PC-3 (cell line): ENCODE results near the gene MYO7A. TPM values are rescaled to one million over a fixed set of nuclear protein-coding genes. Genes with fewer than 3 reads are reported as not detected.

Experiments used
- ATAC-seq: fragments of 200-7000 bp; cut with Tn5 transposase; 2 replicates; pipeline ENCODE4 v1.9.1; 2020; ENCODE audit warnings: mild to moderate bottlenecking, moderate library complexity
- BruUV-seq: library from RNA; stranded (reverse); fragments of 400-500 nt; replicated peaks from 2 replicates; lab custom pipeline; 2021; lab: Mats Ljungman, UMichigan
- CTCF ChIA-PET: fragments of 300-600 bp; sonication (Branson Sonifier 250); formaldehyde crosslinking; loops from one replicate; lab custom pipeline; 2022; ENCODE audit warnings: antibody characterized with exemption; lab: Charles Lee
- POLR2A ChIA-PET: fragments of 300-600 bp; sonication (Branson Sonifier 250); formaldehyde crosslinking; loops from one replicate; lab custom pipeline; 2022; ENCODE audit warnings: antibody characterized with exemption; ENCODE audit not compliant: unreplicated experiment; lab: Charles Lee
- DNase-seq: peaks from one replicate; pipeline ENCODE4 v3.0.0-alpha.2; 2015
- H2AFZ ChIP-seq: fragments of 300-600 bp; sonication (generic); 2 replicates; pipeline ENCODE4 v1.6.0; 2016; ENCODE audit warnings: antibody characterized with exemption, low read length
- H3F3A ChIP-seq: fragments of 300-600 bp; sonication (generic); one replicate; pipeline ENCODE4 v1.6.0; 2017; ENCODE audit warnings: antibody characterized with exemption, low read length, control low read depth, mild to moderate bottlenecking; ENCODE audit not compliant: unreplicated experiment
- H3K27ac ChIP-seq: fragments of 300-600 bp; sonication (generic); 2 replicates; pipeline ENCODE4 v1.5.1; 2016; ENCODE audit warnings: mild to moderate bottlenecking, low read length
- H3K27me3 ChIP-seq: fragments of 300-600 bp; sonication (generic); 2 replicates; pipeline ENCODE4 v1.6.1; 2016; ENCODE audit warnings: low read length, mixed read lengths
- H3K36me3 ChIP-seq: fragments of 300-600 bp; sonication (generic); 2 replicates; pipeline ENCODE4 v1.6.1; 2016; ENCODE audit warnings: low read depth, mixed run types, low read length, mixed read lengths
- H3K4me1 ChIP-seq: fragments of 300-600 bp; sonication (generic); 2 replicates; pipeline ENCODE4 v1.5.1; 2016; ENCODE audit warnings: low read length; ENCODE audit not compliant: insufficient read depth
- H3K4me2 ChIP-seq: fragments of 300-600 bp; sonication (generic); 2 replicates; pipeline ENCODE4 v1.6.0; 2016; ENCODE audit warnings: low read length
- H3K4me3 ChIP-seq: fragments of 300-600 bp; sonication (generic); 2 replicates; pipeline ENCODE4 v1.5.1; 2016; ENCODE audit warnings: mild to moderate bottlenecking, low read length, mixed read lengths
- H3K79me2 ChIP-seq: fragments of 300-600 bp; sonication (generic); 2 replicates; pipeline ENCODE4 v1.6.1; 2017; ENCODE audit warnings: low read length, mixed read lengths
- H3K9ac ChIP-seq: fragments of 300-600 bp; sonication (generic); 2 replicates; pipeline ENCODE4 v1.6.0; 2016; ENCODE audit warnings: mild to moderate bottlenecking, low read length
- H3K9me2 ChIP-seq: fragments of 300-600 bp; sonication (generic); replicated peaks from 2 replicates; pipeline ENCODE4 v1.6.1; 2016; ENCODE audit warnings: mixed run types, low read length, mixed read lengths
- H3K9me3 ChIP-seq: fragments of 300-600 bp; sonication (generic); 2 replicates; pipeline ENCODE4 v1.6.1; 2016; ENCODE audit warnings: low read length, mixed read lengths
- H4K20me1 ChIP-seq: fragments of 300-600 bp; sonication (generic); 2 replicates; pipeline ENCODE4 v1.6.1; 2016; ENCODE audit warnings: low read length, mixed read lengths
- CTCF ChIP-seq: fragments of 300-600 bp; sonication (generic); conservative IDR thresholded peaks from 2 replicates; pipeline ENCODE4 v1.5.1; 2017; ENCODE audit warnings: antibody characterized with exemption, low read depth, mild to moderate bottlenecking, low read length
- EZH2 ChIP-seq: fragments of 300-600 bp; sonication (generic); IDR thresholded peaks from one replicate; pipeline ENCODE4 v1.6.1; 2017; ENCODE audit warnings: antibody characterized with exemption, mild to moderate bottlenecking, low read length; ENCODE audit not compliant: unreplicated experiment
- EZH2phosphoT487 ChIP-seq: fragments of 300-600 bp; sonication (generic); IDR thresholded peaks from 2 replicates; pipeline ENCODE4 v1.6.1; 2018; ENCODE audit warnings: mild to moderate bottlenecking, antibody characterized with exemption, low read length, borderline replicate concordance
- intact Hi-C: fragments of 100-400 bp; cut with micrococcal nuclease; formaldehyde crosslinking; loops from 2 replicates; pipeline ENCODE4 v1.9.0; 2023
- total RNA-seq: library from RNA; depleted of rRNA; stranded (reverse); fragments of >200 nt; gene quantifications from 2 replicates; pipeline ENCODE4 v1.2.3, GENCODE V29; 2014

Gene MYO7A
- total RNA-seq, 1 experiment from 2014 or later, result 0.66 TPM

GRCh38 chr11:77151804-77152509 lies 23.9 kb downstream of the MYO7A start:
- POLR2A ChIA-PET, result no interaction called here
- no peak overlapping the region for H2AFZ ChIP-seq
- no peaks in the 10 kb centered on the region for H3F3A ChIP-seq
- H3K4me2 ChIP-seq, result no peak overlapping the region
- DNase-seq (no peak), ATAC-seq (no peak)
- no peak for TF ChIP-seq CTCF
- TF ChIP-seq EZH2phosphoT487, result no peak
- no peak for TF ChIP-seq EZH2
- BruUV-seq, result no TSS peak
- no peaks in the 10 kb centered on the region for H3K9me2 ChIP-seq
- CTCF ChIA-PET, result no interaction called here
- no peaks in the 10 kb centered on the region for H3K36me3 ChIP-seq
- H3K79me2 ChIP-seq, result no peaks in the 10 kb centered on the region
- no peaks in the 10 kb centered on the region for H3K27me3 ChIP-seq
- intact Hi-C loops, result no loop called here
- H3K4me1 ChIP-seq, result no peaks in the 10 kb centered on the region
- H3K9me3 ChIP-seq, result no peaks in the 10 kb centered on the region
- H3K4me3 ChIP-seq, result no peak overlapping the region
- H4K20me1 ChIP-seq, result no peaks in the 10 kb centered on the region
- no peak overlapping the region for H3K9ac ChIP-seq
- H3K27ac ChIP-seq, result no peak overlapping the region

DNA sequence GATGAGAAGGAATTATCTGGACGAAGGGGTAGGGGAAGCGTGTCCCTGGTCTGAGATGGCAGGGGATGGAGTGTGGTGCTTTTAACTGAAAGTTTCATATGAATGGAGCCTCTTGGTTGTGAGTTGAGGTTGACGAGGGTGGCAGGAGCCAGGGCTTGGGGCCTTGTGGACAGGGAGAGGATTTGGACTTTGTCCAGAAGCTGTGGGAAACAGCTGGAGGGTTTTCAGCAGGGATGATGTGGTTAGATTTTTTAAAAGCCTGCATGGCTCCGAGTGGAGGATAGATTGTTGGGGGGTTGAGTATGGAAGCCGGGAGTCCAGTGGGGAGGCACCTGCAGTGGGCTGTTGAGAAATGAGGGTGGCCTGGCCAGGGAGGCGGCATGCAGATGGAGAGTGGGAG lies 24.8 kb downstream of the MYO7A start:
- H3K27me3 ChIP-seq, result no peaks in the 10 kb centered on the region
- TF ChIP-seq EZH2phosphoT487 (no peak), CTCF (no peak), EZH2 (no peak)
- H4K20me1 ChIP-seq, result no peaks in the 10 kb centered on the region
- ATAC-seq, result no peak
- no peak overlapping the region for H3K4me2 ChIP-seq
- H3K9me3 ChIP-seq, result no peaks in the 10 kb centered on the region
- H3F3A ChIP-seq, result no peaks in the 10 kb centered on the region
- H3K9me2 ChIP-seq, result no peaks in the 10 kb centered on the region
- ChIA-PET CTCF (no interaction called here), POLR2A (no interaction called here)
- H3K27ac ChIP-seq, result no peak overlapping the region
- intact Hi-C loops, result no loop called here
- no peak overlapping the region for H2AFZ ChIP-seq
- DNase-seq, result no peak
- no peaks in the 10 kb centered on the region for H3K4me1 ChIP-seq
- no peaks in the 10 kb centered on the region for H3K36me3 ChIP-seq
- no peak overlapping the region for H3K9ac ChIP-seq
- no peaks in the 10 kb centered on the region for H3K79me2 ChIP-seq
- BruUV-seq, result no TSS peak
- no peak overlapping the region for H3K4me3 ChIP-seq
